Naive thymus-derived CD4-positive, alpha-beta T cell (primary cell): ENCODE measurements around the gene LDLR. TPM values are rescaled to one million over a fixed set of nuclear protein-coding genes. Genes with fewer than 3 reads are reported as not detected.

Source experiments
- ATAC-seq: fragments of 150-1000 bp; cut with Tn5 transposase; 2 replicates; pipeline ENCODE4 v1.10.0; 2021; ENCODE audit warnings: mild to moderate bottlenecking, moderate library complexity
- CTCF ChIA-PET: fragments of 350-600 bp; sonication (Branson Sonifier 250); formaldehyde crosslinking; loops from one replicate; lab custom pipeline; 2021; ENCODE audit warnings: antibody characterized with exemption; lab: Charles Lee
- POLR2A ChIA-PET: fragments of 350-600 bp; sonication (Branson Sonifier 250); formaldehyde crosslinking; loops from one replicate; lab custom pipeline; 2021; ENCODE audit warnings: antibody characterized with exemption, inconsistent platforms; lab: Charles Lee
- DNase-seq, 9 donors: peaks; one replicate each; pipeline versions ENCODE4 v3.0.0 to v3.0.0-alpha.2; 2020 to 2022; ENCODE audit warnings: mixed read lengths in 1 of 9
- H3K27ac ChIP-seq: one replicate; pipeline ENCODE4 v1.7.0; 2013; ENCODE audit warnings: mild to moderate bottlenecking, low read depth, low read length, moderate library complexity
- H3K27me3 ChIP-seq, 2 donors: one replicate each; pipeline ENCODE4 v1.7.0; 2013; ENCODE audit warnings: low read length in 2 of 2, mild to moderate bottlenecking in 2 of 2, moderate library complexity in 2 of 2; ENCODE audit not compliant: control insufficient read depth in 2 of 2, insufficient read depth in 2 of 2
- H3K36me3 ChIP-seq, 3 experiments: 1 replicate in 2 of 3; 2 replicates in 1 of 3; pipeline ENCODE4 v1.7.0; 2013; ENCODE audit warnings: low read length in 3 of 3, mild to moderate bottlenecking in 3 of 3, moderate library complexity in 1 of 3; ENCODE audit not compliant: insufficient read depth in 3 of 3, control insufficient read depth in 2 of 3
- H3K4me1 ChIP-seq, 2 donors: one replicate each; pipeline ENCODE4 v1.7.0; 2013; ENCODE audit warnings: low read length in 2 of 2, mild to moderate bottlenecking in 2 of 2, moderate library complexity in 1 of 2; ENCODE audit not compliant: control insufficient read depth in 2 of 2, insufficient read depth in 2 of 2
- H3K4me3 ChIP-seq: 2 replicates; pipeline ENCODE4 v1.7.0; 2013; ENCODE audit warnings: mild to moderate bottlenecking, low read length
- H3K9me3 ChIP-seq, 3 experiments: 1 replicate in 2 of 3; 2 replicates in 1 of 3; pipeline ENCODE4 v1.7.0; 2013; ENCODE audit warnings: low read length in 3 of 3; ENCODE audit not compliant: control insufficient read depth in 2 of 3
- H3K27ac Mint-ChIP-seq, 9 donors: one replicate each; pipeline ENCODE4 v1.8.0; 2020 to 2022; ENCODE audit warnings: mixed read lengths in 9 of 9, mild to moderate bottlenecking in 8 of 9, moderate library complexity in 5 of 9, inconsistent platforms in 2 of 9
- H3K27me3 Mint-ChIP-seq, 5 donors: one replicate each; pipeline ENCODE4 v1.8.0; 2021 to 2022; ENCODE audit warnings: mixed read lengths in 5 of 5, mild to moderate bottlenecking in 1 of 5
- H3K36me3 Mint-ChIP-seq, 5 donors: one replicate each; pipeline ENCODE4 v1.8.0; 2020 to 2022; ENCODE audit warnings: mixed read lengths in 5 of 5, mild to moderate bottlenecking in 3 of 5, inconsistent platforms in 1 of 5
- H3K4me1 Mint-ChIP-seq, 7 donors: one replicate each; pipeline ENCODE4 v1.8.0; 2020 to 2022; ENCODE audit warnings: mixed read lengths in 7 of 7, mild to moderate bottlenecking in 3 of 7, inconsistent platforms in 1 of 7
- H3K4me3 Mint-ChIP-seq, 10 donors: one replicate each; pipeline ENCODE4 v1.8.0; 2020 to 2022; ENCODE audit warnings: mild to moderate bottlenecking in 10 of 10, mixed read lengths in 10 of 10, moderate library complexity in 6 of 10, inconsistent platforms in 2 of 10
- H3K9me3 Mint-ChIP-seq, 11 donors: one replicate each; pipeline ENCODE4 v1.8.0; 2020 to 2022; ENCODE audit warnings: mixed read lengths in 11 of 11, mild to moderate bottlenecking in 4 of 11, inconsistent platforms in 1 of 11, moderate library complexity in 1 of 11
- intact Hi-C, 2 donors: fragments of 100-400 bp; cut with micrococcal nuclease; formaldehyde crosslinking; loops; one replicate each; pipeline ENCODE4 v1.15.1; 2023
- polyA plus RNA-seq, 2 donors: library from polyadenylated mRNA; unstranded; fragments of 300-500 nt; fragmentation: Illumina TruSeq; gene quantifications; one replicate each; pipeline ENCODE4 v1.2.3, GENCODE V29; 2021
- total RNA-seq, 6 experiments: library from RNA in 5 of 6; stranded (reverse) in 5 of 6; gene quantifications; 1 replicate in 5 of 6; 2 replicates in 1 of 6; pipeline ENCODE4 v1.2.3 and lab custom pipeline; 2021 to 2026

LDLR gene
- 10 to 100 TPM; 29.1 to 90.3 (median 39.0) TPM for total RNA-seq
- polyA plus RNA-seq, result 1 to 10 TPM; 5.5 to 7.0 TPM
- 237 reads per million, percentile 94 among the genes with 10 or more reads in this experiment for total RNA-seq (lab: John Stamatoyannopoulos, UW)

GRCh38 chr19:11089254-11090013 is at the start of gene LDLR:
TSS of gene LDLR (plus strand) at chr19:11089463. CDS start at chr19:11089549, 86 bp downstream.
- POLR2A ChIA-PET, result interaction anchor here (0.6 to 1.9 kb wide), 9 partner anchors 12 to 390 kb away, joined by 3 to 11 read pairs (median 4); no protein-coding TSS in a partner anchor
- peak within 1 kb of the TSS; percentile 89 for H3K27ac ChIP-seq
- ATAC-seq (peak; percentile 53), DNase-seq (peak; percentile 46 to 88 (median 75))
- peak within 1 kb of the TSS; percentile 85 to 94 (median 89) for H3K4me3 Mint-ChIP-seq
- H3K4me3 ChIP-seq, result peak within 1 kb of the TSS; percentile 79
- intact Hi-C loops, result loop anchor here (1.0 to 10.0 kb wide), 12 partner anchors 41 to 1703 kb away; partner anchors contain the start of genes CARM1 (in 2 of the 2), SMARCA4 (in 2 of the 2), CDC37 (in 1 of the 2) and CDKN2D (in 1 of the 2)
- H3K27me3 ChIP-seq, result no peaks in the 10 kb centered on the region
- no peaks in the 10 kb centered on the region for H3K9me3 Mint-ChIP-seq
- H3K27ac Mint-ChIP-seq, result peak within 1 kb of the TSS; percentile 82 to 99 (median 96)
- H3K36me3 ChIP-seq, result no peaks in the 10 kb centered on the region
- CTCF ChIA-PET, result interaction anchor here (0.5 to 9.1 kb wide), 4 partner anchors 22 to 702 kb away, joined by 3 to 44 read pairs (median 3); no protein-coding TSS in a partner anchor
- H3K27me3 Mint-ChIP-seq, result peaks cover 0 to 2% (median 0%) of the 10 kb centered on the region in 5 donors
- H3K4me1 ChIP-seq, result peaks cover 16 to 34% of the 10 kb centered on the region in 2 donors
- peaks cover 8 to 49% (median 38%) of the 10 kb centered on the region in 7 donors for H3K4me1 Mint-ChIP-seq
- H3K36me3 Mint-ChIP-seq, result peaks cover 0 to 18% (median 0%) of the 10 kb centered on the region in 5 donors
- H3K9me3 ChIP-seq, result no peaks in the 10 kb centered on the region

- DNase-seq (no peak), ATAC-seq (no peak)
- H3K27ac ChIP-seq, result no peak overlapping the region
- no peaks in the 10 kb centered on the region for H3K4me1 ChIP-seq
- intact Hi-C loops, result no loop called here
- Mint-ChIP-seq H3K4me1 (peaks cover 0 to 4% (median under 1%) of the 10 kb centered on the region in 7 donors), H3K27me3 (no peaks in the 10 kb centered on the region), H3K4me3 (no peak overlapping the region), H3K9me3 (no peaks in the 10 kb centered on the region), H3K27ac (no peak overlapping the region), H3K36me3 (peaks cover 0 to 37% (median 5%) of the 10 kb centered on the region in 5 donors)
- peaks cover 4 to 58% (median 8%) of the 10 kb centered on the region in 3 experiments for H3K36me3 ChIP-seq
- H3K27me3 ChIP-seq, result no peaks in the 10 kb centered on the region
- CTCF ChIA-PET, result interaction anchor here (0.6 to 0.7 kb wide), 2 partner anchors 441 to 1835 kb away, joined by 3 read pairs; no protein-coding TSS in a partner anchor
- no peak overlapping the region for H3K4me3 ChIP-seq
- POLR2A ChIA-PET, result no interaction called here
- H3K9me3 ChIP-seq, result no peaks in the 10 kb centered on the region
Measured at GRCh38 chr19:11041194-11041593, 48.1 kb upstream of the LDLR start.

- intact Hi-C loops, result no loop called here
- Histone ChIP-seq H3K27ac (no peak overlapping the region), H3K4me1 (no peaks in the 10 kb centered on the region), H3K27me3 (no peaks in the 10 kb centered on the region), H3K9me3 (no peaks in the 10 kb centered on the region), H3K4me3 (no peak overlapping the region), H3K36me3 (peaks cover 4 to 50% (median 5%) of the 10 kb centered on the region in 3 experiments)
- ChIA-PET POLR2A (no interaction called here), CTCF (no interaction called here)
- Mint-ChIP-seq H3K27ac (no peak overlapping the region), H3K4me3 (no peak overlapping the region), H3K9me3 (no peaks in the 10 kb centered on the region), H3K4me1 (peaks cover 0 to 7% (median 3%) of the 10 kb centered on the region in 7 donors), H3K36me3 (peaks cover 0 to 41% (median 5%) of the 10 kb centered on the region in 5 donors), H3K27me3 (no peaks in the 10 kb centered on the region)
- ATAC-seq, result no peak
- DNase-seq, result no peak
Measured at GRCh38 chr19:11041966-11042627, 47.2 kb upstream of the LDLR start.

- DNase-seq (no peak), ATAC-seq (no peak)
- H3K27ac ChIP-seq, result no peak overlapping the region
- peaks cover 0 to 31% (median 4%) of the 10 kb centered on the region in 5 donors for H3K36me3 Mint-ChIP-seq
- peaks cover 12 to 27% (median 19%) of the 10 kb centered on the region in 7 donors for H3K4me1 Mint-ChIP-seq
- no peak overlapping the region for H3K4me3 ChIP-seq
- H3K4me3 Mint-ChIP-seq, result no peak overlapping the region
- no peaks in the 10 kb centered on the region for H3K27me3 ChIP-seq
- H3K36me3 ChIP-seq, result peaks cover 0 to 31% (median 5%) of the 10 kb centered on the region in 3 experiments
- no peaks in the 10 kb centered on the region for H3K9me3 ChIP-seq
- H3K9me3 Mint-ChIP-seq, result no peaks in the 10 kb centered on the region
- peaks cover 11 to 12% of the 10 kb centered on the region in 2 donors for H3K4me1 ChIP-seq
- H3K27me3 Mint-ChIP-seq, result no peaks in the 10 kb centered on the region
- intact Hi-C loops, result no loop called here
- H3K27ac Mint-ChIP-seq, result peak overlapping the region in 3 of 9 donors; percentile 30 to 59 (median 55)
- POLR2A ChIA-PET, result no interaction called here
- CTCF ChIA-PET, result interaction anchor here (1.6 kb wide), 1 partner anchor 9 kb away, joined by 5 read pairs; no protein-coding TSS in a partner anchor
Measured at GRCh38 chr19:11044431-11044830, 44.8 kb upstream of the LDLR start.

GRCh38 chr19:11045536-11045935 is 43.7 kb upstream of the LDLR start:
- no peak overlapping the region for H3K4me3 Mint-ChIP-seq
- H3K27me3 ChIP-seq, result no peaks in the 10 kb centered on the region
- H3K9me3 Mint-ChIP-seq, result no peaks in the 10 kb centered on the region
- no peak for DNase-seq
- H3K9me3 ChIP-seq, result no peaks in the 10 kb centered on the region
- ChIA-PET POLR2A (interaction anchor here (0.6 kb wide), 1 partner anchor 1695 kb away, joined by 4 read pairs; no protein-coding TSS in a partner anchor), CTCF (interaction anchor here (0.6 to 1.6 kb wide), 2 partner anchors 10 to 436 kb away, joined by 3 to 5 read pairs; no protein-coding TSS in a partner anchor)
- H3K36me3 Mint-ChIP-seq, result peaks cover 0 to 31% (median 4%) of the 10 kb centered on the region in 5 donors
- peaks cover 0 to 31% (median 5%) of the 10 kb centered on the region in 3 experiments for H3K36me3 ChIP-seq
- intact Hi-C loops, result no loop called here
- peaks cover 14 to 38% (median 31%) of the 10 kb centered on the region in 7 donors for H3K4me1 Mint-ChIP-seq
- no peak for ATAC-seq
- no peak overlapping the region for H3K4me3 ChIP-seq
- peak overlapping the region in 5 of 9 donors; percentile 42 to 73 (median 54) for H3K27ac Mint-ChIP-seq
- no peaks in the 10 kb centered on the region for H3K27me3 Mint-ChIP-seq
- H3K27ac ChIP-seq, result no peak overlapping the region
- H3K4me1 ChIP-seq, result peaks cover 22 to 23% of the 10 kb centered on the region in 2 donors
